Gastrocnemius medialis (tissue), 4 donors: ENCODE results near the gene CLNK. TPM values are rescaled to one million over a fixed set of nuclear protein-coding genes. Genes with fewer than 3 reads are reported as not detected.

Experiments used
- ATAC-seq, 2 donors: fragments of 150-250 bp; one replicate each; pipeline ENCODE4 v1.9.1; 2016
- DNase-seq, 2 donors: peaks; one replicate each; pipeline ENCODE4 v3.0.0-alpha.2; 2019
- H3K27ac ChIP-seq, 4 donors: fragments of 200-600 bp; sonication (generic); 1 replicate in 1 of 4; 2 replicates in 3 of 4; pipeline ENCODE4 v1.5.1; 2016 to 2018; ENCODE audit warnings: mild to moderate bottlenecking in 2 of 4, moderate library complexity in 1 of 4
- H3K27me3 ChIP-seq, 3 donors: fragments of 200-600 bp; sonication (generic) in 2 of 3; 1 replicate in 1 of 3; 2 replicates in 2 of 3; pipeline versions ENCODE4 v1.5.1 to v1.6.0; 2016 to 2019; ENCODE audit warnings: mild to moderate bottlenecking in 1 of 3, moderate library complexity in 1 of 3
- H3K36me3 ChIP-seq, 2 donors: fragments of 200-600 bp; sonication (generic) in 1 of 2; one replicate each; pipeline ENCODE4 v1.5.1; 2017 to 2018
- H3K4me1 ChIP-seq, 2 donors: fragments of 200-600 bp; sonication (generic) in 1 of 2; one replicate each; pipeline ENCODE4 v1.5.1; 2016 to 2017; ENCODE audit warnings: mild to moderate bottlenecking in 2 of 2
- H3K4me3 ChIP-seq, 4 donors: fragments of 200-600 bp; sonication (generic) in 3 of 4; 1 replicate in 1 of 4; 2 replicates in 3 of 4; pipeline ENCODE4 v1.5.1; 2016 to 2019; ENCODE audit warnings: mild to moderate bottlenecking in 2 of 4
- H3K9me3 ChIP-seq, 3 donors: fragments of 200-600 bp; sonication (generic) in 2 of 3; 1 replicate in 1 of 3; 2 replicates in 2 of 3; pipeline ENCODE4 v1.5.1; 2016 to 2019
- CTCF ChIP-seq, 5 experiments: fragments of 450-650 bp in 3 of 5; fragments of 200-600 bp in 2 of 5; sonication (generic) in 2 of 5; IDR thresholded peaks in 4 of 5; conservative IDR thresholded peaks in 1 of 5; 1 replicate in 4 of 5; 2 replicates in 1 of 5; pipeline ENCODE4 v1.5.1; 2016 to 2019; ENCODE audit warnings: antibody characterized with exemption in 5 of 5, mild to moderate bottlenecking in 3 of 5, moderate library complexity in 3 of 5
- POLR2A ChIP-seq, 2 donors: fragments of 450-650 bp; IDR thresholded peaks; one replicate each; pipeline ENCODE4 v1.6.1; 2017; ENCODE audit warnings: antibody characterized with exemption in 2 of 2, mild to moderate bottlenecking in 2 of 2, moderate library complexity in 2 of 2
- in situ Hi-C, 4 donors: fragments of 200-750 bp; cut with MboI; loops; one replicate each; pipeline versions ENCODE4 v1.15.0 to v1.8.0; 2017; ENCODE audit warnings: low sequenced_read_pairs in 4 of 4
- intact Hi-C: fragments of 100-400 bp; cut with DNase I; formaldehyde crosslinking; loops from one replicate; pipeline ENCODE4 v1.15.1; 2023; ENCODE audit warnings: low total_unique reads
- total RNA-seq, 4 donors: library from RNA; depleted of rRNA; stranded (reverse); fragments of >200 nt; gene quantifications; one replicate each; pipeline versions ENCODE4 v1.1.0 to v1.2.3, GENCODE V29; 2016

The CLNK gene
- total RNA-seq, 4 donors from 2014 or later: not detected

- in situ Hi-C loops: no loop called here
- Histone ChIP-seq H3K4me1 (no peaks in the 10 kb centered on the region), H3K27ac (no peak overlapping the region), H3K36me3 (no peaks in the 10 kb centered on the region), H3K27me3 (no peaks in the 10 kb centered on the region), H3K9me3 (no peaks in the 10 kb centered on the region), H3K4me3 (no peak overlapping the region)
- no peak for ATAC-seq
- intact Hi-C loops: no loop called here
- no peak for TF ChIP-seq POLR2A (IDR thresholded peaks at IDR 0.05)
- TF ChIP-seq CTCF (IDR thresholded peaks at IDR 0.05 in 4 of 5, conservative IDR thresholded peaks at IDR 0.05 in 1 of 5): no peak
- no peak for DNase-seq
Measured at GRCh38 chr4:10611673-10612072, 72.9 kb downstream of the CLNK start.

- ATAC-seq: no peak
- in situ Hi-C loops: no loop called here
- no peaks in the 10 kb centered on the region for H3K27me3 ChIP-seq
- H3K4me1 ChIP-seq: no peaks in the 10 kb centered on the region
- no peak overlapping the region for H3K4me3 ChIP-seq
- no peak for DNase-seq
- no peaks in the 10 kb centered on the region for H3K9me3 ChIP-seq
- no peak overlapping the region for H3K27ac ChIP-seq
- intact Hi-C loops: no loop called here
- TF ChIP-seq CTCF (IDR thresholded peaks at IDR 0.05 in 4 of 5, conservative IDR thresholded peaks at IDR 0.05 in 1 of 5): no peak
- no peak for TF ChIP-seq POLR2A (IDR thresholded peaks at IDR 0.05)
- H3K36me3 ChIP-seq: no peaks in the 10 kb centered on the region
Measured at GRCh38 chr4:10608501-10609219, 75.9 kb downstream of the CLNK start.

GRCh38 chr4:10607206-10607605 is 77.4 kb downstream of the CLNK start:
- intact Hi-C loops: no loop called here
- TF ChIP-seq POLR2A (IDR thresholded peaks at IDR 0.05): no peak
- no peak for TF ChIP-seq CTCF (IDR thresholded peaks at IDR 0.05 in 4 of 5, conservative IDR thresholded peaks at IDR 0.05 in 1 of 5)

GRCh38 chr4:10606483-10607155 is 77.9 kb downstream of the CLNK start:
- H3K4me3 ChIP-seq: no peak overlapping the region
- H3K27me3 ChIP-seq: no peaks in the 10 kb centered on the region
- H3K4me1 ChIP-seq: no peaks in the 10 kb centered on the region
- intact Hi-C loops: no loop called here
- DNase-seq (no peak), ATAC-seq (no peak)
- in situ Hi-C loops: no loop called here
- H3K27ac ChIP-seq: no peak overlapping the region
- H3K9me3 ChIP-seq: no peaks in the 10 kb centered on the region
- no peak for TF ChIP-seq CTCF (IDR thresholded peaks at IDR 0.05 in 4 of 5, conservative IDR thresholded peaks at IDR 0.05 in 1 of 5)
- no peak for TF ChIP-seq POLR2A (IDR thresholded peaks at IDR 0.05)
- no peaks in the 10 kb centered on the region for H3K36me3 ChIP-seq

More at GRCh38 chr4:10607206-10607605, 77.4 kb downstream of the CLNK start:
- DNase-seq (no peak), ATAC-seq (no peak)
- Histone ChIP-seq H3K27ac (no peak overlapping the region), H3K4me1 (no peaks in the 10 kb centered on the region), H3K27me3 (no peaks in the 10 kb centered on the region), H3K9me3 (no peaks in the 10 kb centered on the region), H3K4me3 (no peak overlapping the region), H3K36me3 (no peaks in the 10 kb centered on the region)
- in situ Hi-C loops: no loop called here
